OCI-LY3 (cell line): Measurements from ENCODE around the gene PELI1.

Experiments
- CTCF ChIP-seq: fragments of 200-600, 300-600 bp; sonication (generic); IDR thresholded peaks from 2 replicates; pipeline ENCODE4 v1.5.1; 2014; ENCODE audit warnings: antibody characterized with exemption, low read length, low read depth
- EZH2phosphoT487 ChIP-seq: fragments of 200-600 bp; shearing (Covaris generic); IDR thresholded peaks from 2 replicates; pipeline ENCODE4 v1.6.1; 2018; ENCODE audit warnings: antibody characterized with exemption, mixed run types, low read depth

- TF ChIP-seq CTCF (no peak), EZH2phosphoT487 (no peak)
Measured at GRCh38 chr2:64115808-64116598, 28.2 kb downstream of the PELI1 start.
